Measurements from ENCODE around the gene ZCWPW2. TPM values are rescaled to one million over a fixed set of nuclear protein-coding genes. Genes with fewer than 3 reads are reported as not detected.

ZCWPW2 gene
- total RNA-seq, 1 donor from 2014 or later: 1.5 TPM

DNA sequence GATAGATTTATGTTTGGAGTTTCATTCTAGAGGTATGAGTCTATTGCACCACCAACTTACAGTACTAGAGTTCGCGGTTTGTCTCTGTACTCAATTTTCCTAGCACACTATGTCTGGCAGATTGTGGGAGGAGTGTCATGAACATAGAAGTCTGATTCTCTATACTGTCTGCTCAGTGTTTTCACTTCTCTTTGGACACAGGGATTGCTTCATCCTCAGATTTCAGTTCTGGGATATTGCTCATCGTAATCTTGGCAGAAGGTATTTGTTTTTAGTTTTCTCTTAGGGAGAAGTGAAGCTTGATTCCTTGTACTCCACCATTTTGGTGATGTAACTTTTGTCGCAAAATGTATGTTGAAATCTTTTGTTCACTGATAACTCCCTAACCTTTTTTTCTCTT lies 27.9 kb downstream of the ZCWPW2 start:
- Mint-ChIP-seq H3K4me1 (no peaks in the 10 kb centered on the region), H3K9me3 (peaks cover 22% of the 10 kb centered on the region), H3K36me3 (no peaks in the 10 kb centered on the region), H3K27ac (no peak overlapping the region), H3K4me3 (no peak overlapping the region), H3K27me3 (ENCODE audit: low read depth) (no peaks in the 10 kb centered on the region)
- TF ChIP-seq, protein P1, sequence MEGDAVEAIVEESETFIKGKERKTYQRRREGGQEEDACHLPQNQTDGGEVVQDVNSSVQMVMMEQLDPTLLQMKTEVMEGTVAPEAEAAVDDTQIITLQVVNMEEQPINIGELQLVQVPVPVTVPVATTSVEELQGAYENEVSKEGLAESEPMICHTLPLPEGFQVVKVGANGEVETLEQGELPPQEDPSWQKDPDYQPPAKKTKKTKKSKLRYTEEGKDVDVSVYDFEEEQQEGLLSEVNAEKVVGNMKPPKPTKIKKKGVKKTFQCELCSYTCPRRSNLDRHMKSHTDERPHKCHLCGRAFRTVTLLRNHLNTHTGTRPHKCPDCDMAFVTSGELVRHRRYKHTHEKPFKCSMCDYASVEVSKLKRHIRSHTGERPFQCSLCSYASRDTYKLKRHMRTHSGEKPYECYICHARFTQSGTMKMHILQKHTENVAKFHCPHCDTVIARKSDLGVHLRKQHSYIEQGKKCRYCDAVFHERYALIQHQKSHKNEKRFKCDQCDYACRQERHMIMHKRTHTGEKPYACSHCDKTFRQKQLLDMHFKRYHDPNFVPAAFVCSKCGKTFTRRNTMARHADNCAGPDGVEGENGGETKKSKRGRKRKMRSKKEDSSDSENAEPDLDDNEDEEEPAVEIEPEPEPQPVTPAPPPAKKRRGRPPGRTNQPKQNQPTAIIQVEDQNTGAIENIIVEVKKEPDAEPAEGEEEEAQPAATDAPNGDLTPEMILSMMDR (IDR thresholded peaks at IDR 0.05; ENCODE audit: unreplicated experiment): no peak
- no peak for DNase-seq (ENCODE audit: low spot score in 2 of 2, unreplicated experiment in 2 of 2)

DNA sequence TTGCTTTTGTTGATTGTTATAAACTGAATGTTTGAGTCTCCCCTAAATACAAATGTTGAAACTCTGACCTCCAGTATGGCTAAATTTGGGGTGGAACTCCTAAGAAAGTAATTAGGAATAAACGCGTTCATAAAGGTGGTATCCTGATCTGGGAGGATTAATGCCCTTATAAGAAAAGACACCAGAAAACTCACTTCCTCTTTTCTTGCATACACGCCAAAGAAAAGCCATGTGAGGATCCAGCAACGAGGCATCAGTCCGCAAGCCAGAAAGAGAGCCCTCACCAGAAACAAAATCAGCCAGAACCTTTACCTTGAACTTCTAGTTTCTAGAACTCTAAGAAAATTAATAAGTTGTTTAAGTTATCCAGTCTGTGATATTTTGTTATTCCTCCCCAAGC lies 37.5 kb downstream of the ZCWPW2 start:
- no peak overlapping the region for H3K27ac Mint-ChIP-seq
- DNase-seq (ENCODE audit: low spot score in 2 of 2, unreplicated experiment in 2 of 2): no peak
- no peaks in the 10 kb centered on the region for H3K4me1 Mint-ChIP-seq
- no peaks in the 10 kb centered on the region for H3K36me3 Mint-ChIP-seq
- TF ChIP-seq, protein P1 (IDR thresholded peaks at IDR 0.05; ENCODE audit: unreplicated experiment): no peak
- H3K9me3 Mint-ChIP-seq: peaks cover 15% of the 10 kb centered on the region
- no peak overlapping the region for H3K4me3 Mint-ChIP-seq
- no peaks in the 10 kb centered on the region for H3K27me3 Mint-ChIP-seq (ENCODE audit: low read depth)

DNA sequence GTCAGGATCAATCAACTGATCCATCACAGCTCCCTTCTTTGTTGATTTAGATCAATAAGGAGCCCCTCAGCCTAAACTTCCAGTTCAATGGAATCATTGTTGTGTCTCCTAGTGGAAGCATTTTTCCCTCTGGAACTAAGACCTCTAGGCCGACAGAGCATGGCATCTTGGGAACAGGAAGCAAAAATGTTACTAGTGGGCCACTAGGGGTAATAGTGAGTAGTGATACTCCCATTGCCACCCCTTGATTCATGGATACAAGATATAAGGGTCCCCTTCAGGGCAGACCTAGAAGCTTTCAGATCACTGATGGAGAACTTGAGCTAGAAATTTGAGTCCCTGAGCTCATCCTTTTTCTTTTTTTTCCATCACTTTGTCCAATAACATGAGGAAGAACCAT lies 40.5 kb downstream of the ZCWPW2 start:
- Mint-ChIP-seq H3K4me3 (no peak overlapping the region), H3K9me3 (peaks cover 41% of the 10 kb centered on the region), H3K36me3 (no peaks in the 10 kb centered on the region), H3K27me3 (ENCODE audit: low read depth) (no peaks in the 10 kb centered on the region), H3K4me1 (no peaks in the 10 kb centered on the region), H3K27ac (no peak overlapping the region)
- no peak for DNase-seq (ENCODE audit: low spot score in 2 of 2, unreplicated experiment in 2 of 2)
- TF ChIP-seq, protein P1 (IDR thresholded peaks at IDR 0.05; ENCODE audit: unreplicated experiment): no peak

DNA sequence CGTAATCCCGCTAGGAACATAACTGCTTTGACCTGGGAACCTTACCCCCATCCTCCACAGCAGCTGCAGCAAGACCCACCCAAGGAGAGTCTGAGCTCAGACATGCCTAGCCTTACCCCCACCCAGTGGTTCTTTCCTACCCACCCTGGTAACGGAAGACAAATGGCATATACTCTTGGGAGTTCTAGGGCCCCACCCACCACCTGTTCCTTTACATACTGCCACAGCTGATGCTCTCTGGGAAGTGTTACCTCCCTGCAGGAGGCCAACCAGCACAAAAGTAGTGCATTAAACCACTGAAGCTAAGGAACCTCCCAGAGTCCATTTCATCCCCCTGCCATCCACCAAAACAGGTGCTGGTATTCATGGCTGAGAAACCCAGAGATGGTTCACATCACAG lies 50.7 kb downstream of the ZCWPW2 start:
- Mint-ChIP-seq H3K27ac (no peak overlapping the region), H3K27me3 (ENCODE audit: low read depth) (no peaks in the 10 kb centered on the region), H3K36me3 (peaks cover 3% of the 10 kb centered on the region), H3K9me3 (peaks cover 71% of the 10 kb centered on the region), H3K4me3 (no peak overlapping the region), H3K4me1 (no peaks in the 10 kb centered on the region)
- DNase-seq (ENCODE audit: low spot score in 2 of 2, unreplicated experiment in 2 of 2): no peak
- TF ChIP-seq, protein P1 (IDR thresholded peaks at IDR 0.05; ENCODE audit: unreplicated experiment): no peak

DNA sequence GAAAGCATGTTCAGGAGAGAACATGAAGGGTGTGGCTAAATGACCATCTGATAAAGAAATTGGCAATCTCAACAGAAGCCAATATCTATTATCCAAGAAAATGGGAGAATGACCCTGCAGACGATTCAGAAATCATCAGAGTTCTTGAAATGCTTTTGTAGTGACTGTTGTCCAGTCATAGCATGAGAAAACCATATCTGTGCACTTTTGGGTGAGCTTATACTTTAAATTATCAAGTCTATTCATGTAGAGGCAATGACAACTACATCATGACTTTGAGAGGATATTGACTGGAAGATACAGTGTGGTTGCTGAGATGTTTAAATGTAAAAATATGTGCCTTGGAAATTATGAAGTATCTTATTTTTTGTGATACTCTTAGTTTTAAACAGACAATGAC lies 57.7 kb downstream of the ZCWPW2 start:
- Mint-ChIP-seq H3K4me3 (no peak overlapping the region), H3K36me3 (no peaks in the 10 kb centered on the region), H3K27me3 (ENCODE audit: low read depth) (no peaks in the 10 kb centered on the region), H3K9me3 (peaks cover 43% of the 10 kb centered on the region), H3K4me1 (no peaks in the 10 kb centered on the region), H3K27ac (no peak overlapping the region)
- DNase-seq (ENCODE audit: low spot score in 2 of 2, unreplicated experiment in 2 of 2): no peak
- TF ChIP-seq, protein P1 (IDR thresholded peaks at IDR 0.05; ENCODE audit: unreplicated experiment): no peak

DNA sequence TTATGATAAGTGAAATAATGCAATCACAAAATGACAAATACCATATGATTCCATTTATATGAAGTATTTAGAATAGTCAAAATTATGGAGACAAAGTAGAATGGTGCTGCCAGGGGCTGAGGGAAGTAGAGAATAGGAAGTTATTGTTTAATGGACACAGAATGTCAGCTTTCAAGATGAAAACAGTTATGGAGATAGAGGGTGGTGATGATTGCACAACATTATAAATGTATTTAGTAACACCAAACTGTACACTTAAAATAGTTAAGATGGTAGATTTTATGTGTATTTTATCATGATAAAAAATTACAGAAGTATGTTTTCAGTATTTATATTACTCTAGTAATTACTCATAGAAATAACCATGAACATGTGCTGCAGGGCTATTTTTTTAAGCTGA lies 100.9 kb downstream of the ZCWPW2 start:
- Mint-ChIP-seq H3K4me3 (no peak overlapping the region), H3K27ac (no peak overlapping the region), H3K27me3 (ENCODE audit: low read depth) (no peaks in the 10 kb centered on the region), H3K4me1 (no peaks in the 10 kb centered on the region), H3K36me3 (no peaks in the 10 kb centered on the region), H3K9me3 (peaks cover 34% of the 10 kb centered on the region)
- DNase-seq (ENCODE audit: low spot score in 2 of 2, unreplicated experiment in 2 of 2): no peak
- TF ChIP-seq, protein P1 (IDR thresholded peaks at IDR 0.05; ENCODE audit: unreplicated experiment): no peak

All from mesothelial cell of epicardium (in vitro differentiated cells).